HG02610 (cell line): ENCODE results near the gene COL13A1.

Source experiments
- ATAC-seq: cut with Tn5 transposase; IDR thresholded peaks from one replicate; pipeline ENCODE4 v1.9.1; 2021; ENCODE audit warnings: mild to moderate bottlenecking, moderate library complexity; ENCODE audit not compliant: unreplicated experiment

Gene COL13A1

DNA sequence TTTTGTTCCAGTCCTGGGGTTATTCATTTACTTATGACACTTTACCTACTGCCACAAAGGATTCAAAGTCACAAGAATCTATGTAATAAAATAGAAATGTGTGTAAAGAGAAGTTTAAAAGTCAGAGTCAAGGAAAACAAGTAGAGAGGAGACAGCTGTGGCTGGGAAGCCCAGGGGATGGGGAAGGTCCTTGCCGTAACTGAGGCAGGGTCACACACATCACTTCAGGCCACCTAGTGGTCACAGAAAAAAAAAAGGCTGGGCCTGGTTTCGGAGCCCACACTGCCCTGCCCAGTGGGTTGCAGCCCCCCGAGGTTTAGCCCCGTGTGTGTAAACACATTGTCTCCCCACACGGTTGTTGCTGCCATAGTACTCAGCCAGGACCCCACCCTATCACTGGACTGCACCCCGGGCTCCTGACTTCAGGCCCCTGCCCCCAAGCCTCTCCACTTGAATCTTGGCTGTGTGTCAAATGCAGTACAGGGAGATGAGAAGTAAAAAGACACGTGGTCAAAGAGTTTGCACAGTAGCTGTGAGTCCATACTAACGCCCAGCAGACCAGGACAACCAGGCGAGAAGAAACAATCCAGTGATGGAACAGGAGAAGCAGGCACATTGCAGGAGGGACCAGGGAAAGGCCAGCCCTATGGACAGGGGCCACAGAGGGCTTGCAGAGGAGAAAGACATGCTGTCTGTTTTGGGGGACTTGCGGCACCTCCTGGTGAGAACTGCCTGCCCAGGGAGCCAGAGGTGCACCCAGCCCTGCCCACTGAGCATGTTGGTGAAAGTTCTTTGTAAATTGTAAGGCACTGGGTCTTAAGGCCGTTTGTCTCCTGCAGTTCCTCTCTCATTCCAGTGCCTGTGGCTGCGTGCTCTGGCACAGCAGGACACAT is 159.5 kb downstream of the COL13A1 start:
- ATAC-seq: no peak

DNA sequence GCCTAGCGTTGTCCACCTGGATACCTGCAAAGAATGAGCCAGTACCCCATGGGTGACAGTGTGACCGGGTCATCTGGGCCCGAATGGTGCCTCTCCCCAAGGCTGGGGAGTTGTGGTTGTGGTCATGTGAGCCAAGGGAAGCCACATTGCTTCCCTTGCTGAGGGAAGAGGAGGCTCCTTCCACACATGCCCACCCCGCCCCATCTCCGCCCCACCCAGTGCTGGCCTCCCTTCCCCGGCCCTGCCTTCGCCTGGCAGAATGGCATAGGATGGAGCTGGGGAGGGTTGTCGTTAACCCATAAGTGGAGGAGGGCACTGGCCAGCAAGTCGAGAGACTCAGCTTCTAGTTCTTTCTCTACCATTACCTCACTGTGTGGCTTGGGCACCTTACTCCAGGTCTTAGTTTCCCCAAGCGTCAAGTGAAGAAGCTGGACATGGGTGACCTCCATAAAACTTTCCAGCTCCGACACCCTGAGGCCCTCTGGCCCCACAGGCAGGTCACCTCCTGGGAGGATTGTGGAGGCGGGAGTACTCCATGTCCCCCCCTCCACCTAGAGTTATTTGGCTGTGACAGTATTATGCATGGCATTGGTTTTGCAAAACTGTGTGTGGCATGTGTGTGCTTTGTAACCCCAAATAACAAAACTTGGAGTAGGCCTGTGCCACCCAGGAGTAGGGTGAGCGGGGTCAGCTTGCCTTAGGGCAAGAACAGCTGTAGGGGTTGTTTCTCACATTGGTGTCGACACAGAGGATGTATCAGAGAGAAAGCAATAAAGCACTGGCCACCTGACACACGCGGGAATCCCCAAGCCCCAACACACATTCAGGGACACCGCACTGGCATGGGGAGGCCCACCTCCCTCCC is 160.4 kb downstream of the COL13A1 start:
- ATAC-seq: no peak

DNA sequence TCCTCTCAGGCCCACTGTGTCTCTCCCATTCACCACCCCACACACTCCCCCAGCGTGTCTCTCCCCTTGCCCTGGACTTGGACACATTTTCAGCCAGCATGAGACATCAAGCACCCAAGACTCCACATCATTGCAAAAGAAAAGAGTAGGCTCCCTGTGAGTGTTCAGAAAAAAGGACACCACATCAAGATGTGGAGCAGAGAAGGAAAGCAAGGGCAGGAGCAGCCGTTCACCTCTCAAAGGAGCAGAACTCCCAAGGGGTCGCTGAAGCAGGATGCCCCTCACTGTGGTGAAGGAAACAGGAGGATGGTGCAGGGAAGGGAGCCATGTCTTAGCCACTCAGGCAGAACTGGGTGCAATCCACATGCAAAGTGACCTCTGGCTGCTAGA is 161.0 kb downstream of the COL13A1 start:
- no peak for ATAC-seq

- no peak for ATAC-seq
Measured at GRCh38 chr10:69963178-69963834, 161.6 kb downstream of the COL13A1 start.

- ATAC-seq: no peak
Measured at GRCh38 chr10:69963835-69964710, 162.4 kb downstream of the COL13A1 start.

- no peak for ATAC-seq
Measured at GRCh38 chr10:69965086-69965485, 163.4 kb downstream of the COL13A1 start.

- no peak for ATAC-seq
Measured at GRCh38 chr10:69965919-69966662, 164.4 kb downstream of the COL13A1 start.

GRCh38 chr10:69968830-69969229 is 167.1 kb downstream of the COL13A1 start:
- no peak for ATAC-seq

DNA sequence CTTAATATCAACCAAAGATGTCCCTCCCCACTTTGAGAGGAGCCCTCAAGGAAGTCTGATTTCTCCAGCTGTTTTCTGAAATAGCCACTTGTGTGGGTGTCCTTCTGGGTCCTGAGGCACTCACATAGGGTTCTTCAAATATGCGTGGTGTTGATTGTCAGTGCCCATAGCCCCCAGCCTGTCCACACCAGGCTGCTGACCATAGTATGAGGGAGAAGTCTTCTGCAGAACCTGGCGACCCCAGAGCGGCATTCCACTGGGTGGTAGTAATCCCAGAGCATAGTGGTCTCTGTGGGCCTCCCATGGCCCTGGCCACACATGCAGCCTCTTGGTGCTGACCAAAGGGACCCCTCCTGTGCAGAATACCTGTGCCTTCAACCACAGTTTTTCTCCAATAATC is 168.3 kb downstream of the COL13A1 start:
- no peak for ATAC-seq

DNA sequence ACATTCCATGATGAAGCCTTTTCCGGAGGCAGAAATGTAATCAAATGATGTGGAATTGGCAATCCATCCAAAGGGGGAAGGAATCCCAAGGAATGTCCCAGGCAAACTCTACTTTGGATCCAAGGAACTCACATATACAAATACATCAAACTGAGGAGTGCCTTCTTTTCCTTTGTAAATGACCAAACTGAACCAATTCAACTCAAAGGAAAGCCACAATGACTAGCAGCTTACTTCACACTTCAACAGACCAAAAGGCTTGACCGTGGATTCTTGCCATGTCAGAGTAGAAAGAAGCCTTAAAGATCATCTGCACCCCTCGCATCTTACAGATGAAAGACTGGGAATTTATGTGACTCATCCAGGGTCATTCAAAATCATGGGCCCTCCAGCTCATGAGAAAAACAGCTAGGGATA is 171.3 kb downstream of the COL13A1 start:
- ATAC-seq: no peak

- ATAC-seq: no peak
Measured at GRCh38 chr10:69973678-69974077, 172.0 kb downstream of the COL13A1 start.

DNA sequence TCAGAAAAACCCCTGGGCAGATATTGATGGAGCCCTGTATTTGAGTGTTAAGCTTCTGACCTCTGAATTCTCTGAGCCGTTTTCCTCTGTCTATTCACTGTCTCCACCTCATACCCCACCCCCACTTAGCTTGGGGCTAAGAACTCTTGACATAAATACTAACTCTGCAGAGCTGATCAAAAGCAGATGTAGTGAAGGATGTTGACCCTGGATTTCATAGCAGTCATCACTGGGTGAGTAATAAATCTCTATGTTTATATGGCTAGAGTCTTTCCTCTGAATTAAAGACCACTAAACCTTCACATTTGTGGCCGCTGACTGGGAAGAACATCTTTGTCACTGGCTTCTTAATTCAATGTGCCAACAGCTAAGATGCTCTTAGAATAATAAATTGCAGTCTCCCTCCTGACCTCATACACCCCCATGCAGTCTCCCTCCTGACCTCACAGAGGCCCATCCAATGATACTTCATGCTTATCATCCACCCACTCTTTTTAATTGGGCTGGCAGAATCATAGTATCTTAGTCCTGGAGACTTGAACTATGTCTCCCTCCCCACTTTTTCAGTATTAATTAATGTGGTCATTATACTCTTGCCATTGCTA is 172.9 kb downstream of the COL13A1 start:
- no peak for ATAC-seq

- no peak for ATAC-seq
Measured at GRCh38 chr10:69976795-69977546, 175.3 kb downstream of the COL13A1 start.

DNA sequence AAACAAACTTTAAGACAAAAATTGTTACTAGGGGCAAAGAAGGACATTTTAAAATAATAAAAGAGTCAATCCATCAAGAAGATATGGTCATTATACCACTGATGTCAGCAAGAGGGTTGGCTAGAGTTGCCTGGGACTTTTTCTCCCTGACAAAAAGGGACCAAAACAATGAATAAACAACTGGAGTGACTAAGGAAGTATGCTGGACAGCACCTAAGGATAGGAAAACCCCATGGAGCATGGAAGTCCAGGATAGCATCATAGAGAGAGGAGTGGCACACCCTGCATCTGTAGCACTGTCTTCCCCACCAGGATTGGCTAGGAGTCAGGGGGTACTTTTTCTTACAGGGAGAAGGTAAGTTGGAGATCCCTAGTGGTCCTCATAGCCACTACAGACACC is 177.5 kb downstream of the COL13A1 start:
- no peak for ATAC-seq

DNA sequence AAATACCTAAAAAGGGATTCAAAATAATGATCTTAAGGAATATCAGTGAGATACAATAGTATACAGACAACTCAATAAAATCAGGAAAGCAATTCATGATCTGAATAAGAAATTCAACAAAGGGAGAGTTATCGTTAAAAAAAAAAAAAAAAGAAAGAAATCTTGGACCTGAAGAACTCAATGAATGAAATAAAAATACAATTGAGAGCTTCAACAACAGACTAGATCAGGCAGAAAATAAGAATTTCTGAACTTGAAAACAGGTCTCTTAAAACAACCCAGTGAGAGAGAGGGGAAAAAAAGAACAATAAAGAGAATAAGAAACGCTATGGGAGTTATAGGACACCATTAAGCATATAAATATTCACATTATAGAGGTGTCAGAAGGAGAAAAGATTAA is 179.0 kb downstream of the COL13A1 start:
- ATAC-seq: no peak

DNA sequence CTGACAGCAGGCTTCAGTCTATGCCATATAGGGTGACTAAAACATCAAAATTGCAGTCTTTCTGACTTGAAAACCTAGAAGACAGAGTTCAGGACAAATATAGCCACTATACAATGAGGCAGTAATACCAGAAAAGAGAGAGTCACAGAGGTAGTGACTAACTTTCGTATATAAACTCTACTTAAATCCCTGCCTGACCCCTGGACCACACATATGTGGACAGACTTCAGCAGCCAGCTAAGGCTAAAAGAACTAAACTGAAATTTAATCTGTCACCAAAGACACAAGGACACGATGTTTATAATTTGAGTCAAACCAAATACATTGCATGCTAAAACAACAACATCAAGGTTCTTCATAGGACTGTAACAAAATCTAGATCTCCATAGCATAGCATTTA is 186.4 kb downstream of the COL13A1 start:
- ATAC-seq: no peak

- ATAC-seq: no peak
Measured at GRCh38 chr10:69991151-69991550, 189.4 kb downstream of the COL13A1 start.

DNA sequence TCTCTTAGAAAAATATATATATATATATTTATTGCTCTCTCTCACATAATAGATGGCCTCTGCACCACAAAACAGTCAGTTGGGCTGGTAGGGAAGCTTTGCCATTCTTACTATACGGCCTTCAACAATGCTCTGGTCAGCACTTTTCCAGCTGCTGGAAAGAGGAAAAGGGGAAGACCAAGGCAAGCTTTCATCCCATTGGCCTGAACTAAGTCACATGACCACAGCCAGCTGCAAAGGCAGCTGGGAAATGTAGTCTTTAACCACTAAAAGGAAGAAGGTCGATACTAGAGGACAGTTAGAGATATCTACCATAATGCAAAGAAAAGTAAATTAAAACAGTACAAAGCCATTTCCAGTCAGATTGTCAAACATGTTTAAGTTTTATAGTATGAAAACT is 192.6 kb downstream of the COL13A1 start:
- ATAC-seq: no peak

DNA sequence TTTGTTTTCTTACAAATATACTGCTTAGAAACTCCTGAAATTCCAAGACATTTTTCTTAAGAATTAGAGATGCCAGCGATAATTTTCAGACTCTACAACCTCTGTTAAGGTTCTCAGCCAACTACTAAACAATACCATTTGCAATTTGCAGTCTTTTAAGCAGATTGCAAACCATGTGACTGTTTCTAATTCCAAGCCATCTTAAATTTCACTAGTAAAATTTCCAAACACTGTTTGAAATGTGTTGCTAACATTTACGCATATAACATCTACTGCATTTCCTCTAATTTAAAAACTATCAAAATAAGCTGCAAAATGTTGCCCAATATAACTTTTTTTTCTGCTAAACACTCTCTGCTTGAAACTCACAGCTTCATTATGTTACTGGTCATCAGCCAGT is 194.9 kb downstream of the COL13A1 start:
- no peak for ATAC-seq
